Esophagus muscularis mucosa (tissue), 4 donors: ENCODE measurements around the gene SDR9C7.

Source experiments
- EP300 ChIP-seq: sonication (generic); formaldehyde crosslinking; IDR thresholded peaks from one replicate; pipeline ENCODE4 v1.6.1; 2017; ENCODE audit warnings: antibody characterized with exemption
- POLR2A ChIP-seq: fragments of 450-650 bp; IDR thresholded peaks from one replicate; pipeline ENCODE4 v1.6.1; 2017; ENCODE audit warnings: antibody characterized with exemption, moderate library complexity, mild to moderate bottlenecking, low read depth
- POLR2AphosphoS5 ChIP-seq, 2 donors: sonication (generic); formaldehyde crosslinking; IDR thresholded peaks; one replicate each; pipeline ENCODE4 v1.6.1; 2017; ENCODE audit warnings: antibody characterized with exemption in 2 of 2
- TF ChIP-seq, protein P1 (sequence below), 3 experiments: fragments of 200-600 bp in 2 of 3; fragments of 450-650 bp in 1 of 3; sonication (generic) in 2 of 3; IDR thresholded peaks; one replicate each; pipeline ENCODE4 v1.5.1; 2017 to 2019; ENCODE audit warnings: antibody characterized with exemption in 3 of 3, mild to moderate bottlenecking in 2 of 3, moderate library complexity in 1 of 3

- TF ChIP-seq POLR2A (no peak), POLR2AphosphoS5 (IDR thresholded peaks at IDR 0.05) (no peak), EP300 (no peak)
- TF ChIP-seq, protein P1, sequence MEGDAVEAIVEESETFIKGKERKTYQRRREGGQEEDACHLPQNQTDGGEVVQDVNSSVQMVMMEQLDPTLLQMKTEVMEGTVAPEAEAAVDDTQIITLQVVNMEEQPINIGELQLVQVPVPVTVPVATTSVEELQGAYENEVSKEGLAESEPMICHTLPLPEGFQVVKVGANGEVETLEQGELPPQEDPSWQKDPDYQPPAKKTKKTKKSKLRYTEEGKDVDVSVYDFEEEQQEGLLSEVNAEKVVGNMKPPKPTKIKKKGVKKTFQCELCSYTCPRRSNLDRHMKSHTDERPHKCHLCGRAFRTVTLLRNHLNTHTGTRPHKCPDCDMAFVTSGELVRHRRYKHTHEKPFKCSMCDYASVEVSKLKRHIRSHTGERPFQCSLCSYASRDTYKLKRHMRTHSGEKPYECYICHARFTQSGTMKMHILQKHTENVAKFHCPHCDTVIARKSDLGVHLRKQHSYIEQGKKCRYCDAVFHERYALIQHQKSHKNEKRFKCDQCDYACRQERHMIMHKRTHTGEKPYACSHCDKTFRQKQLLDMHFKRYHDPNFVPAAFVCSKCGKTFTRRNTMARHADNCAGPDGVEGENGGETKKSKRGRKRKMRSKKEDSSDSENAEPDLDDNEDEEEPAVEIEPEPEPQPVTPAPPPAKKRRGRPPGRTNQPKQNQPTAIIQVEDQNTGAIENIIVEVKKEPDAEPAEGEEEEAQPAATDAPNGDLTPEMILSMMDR (IDR thresholded peaks at IDR 0.05), result no peak
Observed at GRCh38 chr12:56908136-56908535, 26.1 kb downstream of the SDR9C7 start.
